GM23248 (cell line): ENCODE data around the gene CES3.

ENCODE experiments used
- EZH2 ChIP-seq: fragments of 200-600 bp; sonication (generic); IDR thresholded peaks from 2 replicates; pipeline ENCODE4 v1.6.1; 2018; ENCODE audit warnings: antibody characterized with exemption, mild to moderate bottlenecking; ENCODE audit not compliant: insufficient read depth, poor library complexity, severe bottlenecking
- EZH2phosphoT487 ChIP-seq: fragments of 200-600 bp; sonication (generic); IDR thresholded peaks from 2 replicates; pipeline ENCODE4 v1.6.1; 2018; ENCODE audit warnings: antibody characterized with exemption, moderate library complexity, mild to moderate bottlenecking, low read depth; ENCODE audit not compliant: insufficient read depth

DNA sequence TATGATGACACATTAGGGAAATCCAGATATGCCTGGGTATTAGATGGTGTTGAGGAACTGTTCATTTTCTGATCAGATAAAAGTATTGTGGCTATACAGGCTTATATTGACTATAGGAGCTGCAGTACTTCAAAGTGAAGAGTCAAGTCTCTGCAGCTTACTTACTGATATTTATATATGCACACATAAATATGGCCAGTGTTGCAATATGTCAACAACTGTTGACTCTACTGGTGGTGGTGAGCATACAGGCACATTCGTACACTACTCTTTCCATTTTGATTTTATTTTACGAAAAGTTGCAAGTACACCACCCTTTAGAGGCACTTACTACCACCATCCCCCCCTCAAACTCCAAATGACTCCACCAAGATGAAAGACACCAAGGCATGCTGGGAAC is 29.4 kb upstream of the CES3 start:
- TF ChIP-seq EZH2 (no peak), EZH2phosphoT487 (no peak)
